HT1080 (cell line): ENCODE data around the gene LCLAT1. TPM values are rescaled to one million over a fixed set of nuclear protein-coding genes. Genes with fewer than 3 reads are reported as not detected.
"Not testable (repeated sequence)": the region's sequence is repeated elsewhere in the genome, so short reads cannot be mapped to it uniquely, and the experiment has no call there.

Experiments used
- DNase-seq: peaks from one replicate; pipeline ENCODE4 v3.0.0-alpha.2; 2015; ENCODE audit warnings: low read depth
- total RNA-seq: library from RNA; depleted of rRNA; stranded (reverse); fragments of >200 nt; shearing (Covaris generic); gene quantifications from 2 replicates; pipeline ENCODE4 v1.2.3, GENCODE V29; 2014

LCLAT1 gene
- total RNA-seq, 1 experiment from 2014 or later: 8.4 TPM

DNA sequence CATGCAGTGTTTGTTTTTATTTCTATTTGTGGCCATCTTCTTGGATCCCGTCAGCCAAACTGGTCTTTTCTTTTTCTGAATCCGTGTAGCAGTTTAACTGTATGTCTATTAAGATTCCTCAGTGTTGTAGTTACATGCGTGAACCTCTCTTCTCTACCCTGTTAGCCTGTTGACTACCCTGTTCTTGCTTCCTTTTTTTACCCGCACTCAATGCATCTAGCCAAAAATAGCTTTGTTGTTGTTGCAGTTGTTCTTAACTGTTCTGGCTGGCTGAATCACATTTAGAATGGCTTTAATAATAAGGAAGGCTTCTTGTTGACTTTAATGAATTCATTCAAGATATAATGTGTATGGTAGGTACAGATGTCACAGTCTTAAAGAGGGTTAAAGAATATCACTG, 137.1 kb downstream of the LCLAT1 start:
- no peak for DNase-seq

DNA sequence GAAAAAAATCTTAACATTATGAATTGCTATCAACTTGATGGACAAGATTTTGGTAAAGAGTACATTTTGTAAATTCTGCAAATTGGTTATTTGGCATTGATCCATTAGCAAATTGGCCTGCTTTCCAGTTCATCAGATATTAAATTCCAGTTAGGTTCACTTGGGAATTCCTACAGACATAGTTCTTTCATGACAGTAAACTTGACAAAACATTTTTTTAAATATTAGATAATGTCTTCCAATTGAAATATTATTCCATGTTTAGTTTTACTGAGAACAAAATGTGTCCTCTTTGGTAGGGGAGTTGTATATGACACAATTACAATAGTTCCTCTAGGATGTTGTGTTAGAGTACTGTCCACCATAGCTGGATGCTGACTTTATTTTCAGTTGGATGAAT, 141.9 kb downstream of the LCLAT1 start:
- DNase-seq: no peak

DNA sequence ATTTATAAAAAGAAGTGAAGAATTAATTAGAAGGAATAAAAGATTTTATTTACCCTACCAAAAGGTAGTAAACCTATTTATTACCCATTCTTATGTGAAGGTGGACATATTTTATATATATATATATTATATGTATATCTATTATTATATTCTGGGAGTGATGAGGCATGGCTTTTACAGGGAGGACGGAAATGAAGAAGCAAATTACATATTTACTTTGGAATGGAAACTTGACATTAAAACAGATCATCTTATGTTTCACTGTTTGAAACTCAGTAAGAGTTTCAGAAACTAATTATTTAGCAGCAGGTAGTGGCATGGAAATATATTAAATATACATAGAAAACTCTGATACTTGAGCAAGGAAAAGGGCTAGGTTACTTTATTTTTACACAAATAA, 143.4 kb downstream of the LCLAT1 start:
- no peak for DNase-seq

DNA sequence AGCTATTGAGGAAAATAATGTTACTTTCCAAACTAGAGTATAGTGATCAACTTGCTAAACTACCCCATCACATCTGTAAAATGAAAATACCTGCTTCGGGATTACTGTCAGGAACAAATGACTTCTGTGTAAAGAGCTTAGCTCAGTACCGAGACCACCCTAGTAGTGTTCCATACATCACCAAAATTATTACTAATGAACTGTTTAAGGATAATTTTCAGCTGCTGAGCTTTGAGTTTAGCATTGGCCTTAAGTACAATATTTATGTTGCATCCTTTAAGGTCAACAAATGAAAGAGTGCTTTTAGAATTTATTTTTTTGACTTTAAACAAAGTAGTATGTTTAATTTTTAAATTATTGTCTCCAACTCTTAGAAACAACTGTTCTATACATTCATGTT, 144.1 kb downstream of the LCLAT1 start:
- DNase-seq: no peak

DNA sequence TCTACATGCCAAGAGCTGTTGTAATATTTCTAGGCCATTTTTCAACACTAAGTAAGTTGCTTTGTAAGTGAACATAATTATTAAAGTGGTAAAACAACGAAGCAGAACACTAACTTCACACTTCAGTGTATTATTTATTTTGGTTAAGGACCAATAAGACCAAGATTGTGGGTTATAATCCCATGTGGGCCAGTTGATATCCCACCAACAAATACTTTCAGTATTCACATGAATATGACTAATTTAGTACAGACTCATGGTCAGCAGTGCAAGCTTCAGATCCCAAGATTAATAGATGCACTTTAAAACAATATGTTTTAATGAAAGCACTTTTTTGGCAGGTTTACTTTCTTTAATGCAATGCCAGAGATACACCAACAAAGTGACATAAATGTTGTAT, 154.3 kb downstream of the LCLAT1 start:
- no peak for DNase-seq

DNA sequence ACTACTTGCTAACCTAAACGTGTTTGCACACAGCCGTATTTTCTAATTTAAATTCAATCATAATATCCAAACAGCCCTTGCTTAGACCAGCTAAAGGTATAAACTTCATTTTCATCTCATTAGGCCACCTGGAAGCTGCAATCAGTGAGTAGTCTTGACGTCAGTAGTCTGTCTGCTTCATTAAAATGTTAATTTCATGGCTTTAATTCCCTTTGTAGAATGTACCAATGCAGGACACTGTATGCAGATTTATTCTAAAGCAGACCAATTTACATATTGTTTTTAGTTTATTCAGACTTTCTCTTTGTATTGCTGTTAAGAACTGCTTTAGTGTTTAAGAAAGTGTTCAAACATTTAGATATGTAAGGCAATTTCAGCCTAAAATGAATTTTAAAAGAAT, 158.2 kb downstream of the LCLAT1 start:
- DNase-seq: no peak

DNA sequence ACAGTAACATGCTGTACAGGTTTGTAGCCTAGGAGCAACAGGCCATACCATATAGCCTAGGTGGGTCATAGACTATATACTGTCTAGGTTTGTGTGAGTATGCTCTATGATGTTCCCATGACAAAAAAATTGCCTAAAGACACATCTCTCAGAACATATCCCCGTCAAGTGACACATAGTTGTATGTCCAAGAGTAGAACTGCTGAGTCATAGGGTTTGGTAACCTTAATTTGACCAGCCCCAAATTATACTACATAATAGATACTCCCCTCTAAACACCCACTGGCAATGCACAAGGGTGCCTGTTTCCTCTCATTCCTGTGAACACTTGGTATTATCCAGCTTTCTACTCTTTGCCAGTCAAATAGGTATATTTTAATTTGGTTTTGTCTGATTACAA, 161.6 kb downstream of the LCLAT1 start:
- DNase-seq: no peak

DNA sequence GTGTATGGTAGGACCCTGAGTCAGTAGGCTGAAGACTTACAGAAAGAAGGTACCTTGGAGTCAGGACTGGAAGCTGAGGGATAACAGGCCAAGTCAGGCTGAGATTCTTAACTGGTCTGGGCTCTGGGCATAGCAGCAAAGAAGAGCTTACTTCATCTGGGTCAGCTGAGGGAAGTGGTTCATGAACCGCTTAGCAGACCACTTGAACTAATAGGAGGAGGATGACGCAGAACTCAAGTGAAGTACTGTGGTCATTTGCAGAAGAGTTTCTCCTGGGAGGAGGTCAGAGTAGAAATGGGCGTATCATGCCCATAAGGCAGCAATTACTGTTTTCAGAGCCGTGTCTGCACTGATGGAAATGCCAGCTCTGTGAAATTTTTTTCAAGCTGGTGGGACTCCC, 164.5 kb downstream of the LCLAT1 start:
- peak; percentile 74 for DNase-seq

DNA sequence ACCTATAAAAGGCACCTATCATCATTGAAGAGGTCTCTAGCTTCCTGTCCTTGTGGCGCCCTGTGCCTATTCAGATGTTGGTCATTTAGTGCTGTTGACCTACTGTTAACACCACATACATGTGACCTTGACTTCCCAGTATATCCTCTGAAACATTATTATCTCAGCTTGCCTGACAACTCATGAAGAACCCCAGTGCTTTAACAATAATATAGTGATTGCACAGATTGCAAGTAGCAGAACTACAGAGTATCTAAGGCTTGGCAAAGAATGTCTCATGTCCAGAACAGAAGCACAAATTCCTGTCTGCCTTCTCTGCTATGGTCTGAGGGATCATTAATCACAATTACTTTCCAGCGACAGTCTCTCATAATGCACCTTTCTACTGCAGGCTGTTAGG, 165.3 kb downstream of the LCLAT1 start:
- DNase-seq: no peak

DNA sequence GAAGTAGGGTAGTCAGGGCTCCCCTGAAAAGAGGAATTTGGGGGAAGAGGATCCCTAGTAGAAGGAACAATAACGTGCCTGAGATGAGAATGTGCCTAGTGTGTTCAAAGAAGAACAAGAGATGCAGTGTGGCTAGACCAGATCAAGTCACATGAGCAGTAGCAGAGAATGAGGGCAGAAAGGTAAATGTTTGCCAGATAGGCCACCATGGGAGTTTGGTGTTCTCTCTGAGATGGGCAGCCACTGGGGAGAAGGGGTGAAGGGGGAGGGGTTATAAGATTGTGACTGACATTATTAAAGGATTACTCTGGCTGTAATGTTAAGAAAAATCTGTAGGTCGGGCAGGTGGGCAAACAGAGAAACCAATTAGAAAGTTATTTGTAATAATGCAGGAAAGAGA, 166.0 kb downstream of the LCLAT1 start:
- DNase-seq: no peak

DNA sequence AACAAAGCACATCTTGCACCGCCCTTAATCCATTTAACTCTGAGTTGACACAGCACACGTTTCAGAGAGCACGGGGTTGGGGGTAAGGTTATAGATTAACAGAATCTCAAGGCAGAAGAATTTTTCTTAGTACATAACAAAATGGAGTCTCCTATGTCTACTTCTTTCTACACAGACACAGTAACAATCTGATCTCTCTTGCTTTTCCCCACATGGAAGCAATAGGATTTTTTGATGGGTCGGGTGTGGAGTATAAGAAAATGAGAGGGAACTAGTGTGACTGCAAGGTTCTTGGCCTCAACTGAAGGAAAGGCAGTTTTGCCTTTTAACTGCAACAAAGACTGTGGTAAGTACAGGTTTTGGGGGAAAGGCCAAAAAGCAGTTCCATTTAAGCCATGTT, 167.2 kb downstream of the LCLAT1 start:
- not testable (repeated sequence) for DNase-seq

DNA sequence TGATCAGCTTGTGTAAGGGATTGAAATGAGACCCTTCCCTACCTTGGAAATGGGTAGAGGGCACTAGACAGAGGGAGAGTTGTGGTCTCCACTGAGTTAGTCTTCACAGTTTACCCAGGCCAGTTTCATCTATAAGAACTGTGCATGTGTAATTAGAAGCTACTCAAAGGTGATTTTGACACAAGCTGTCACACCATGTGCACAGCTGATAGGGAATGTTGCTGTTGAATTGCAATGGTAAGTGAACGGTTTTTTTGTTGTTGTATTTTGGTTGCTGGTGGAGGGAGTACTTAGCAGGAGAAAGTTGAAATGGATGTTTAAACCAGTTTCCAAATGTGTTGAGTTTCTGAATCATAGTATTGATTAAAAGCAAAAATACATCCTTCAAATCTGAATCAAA, 168.9 kb downstream of the LCLAT1 start:
- no peak for DNase-seq

DNA sequence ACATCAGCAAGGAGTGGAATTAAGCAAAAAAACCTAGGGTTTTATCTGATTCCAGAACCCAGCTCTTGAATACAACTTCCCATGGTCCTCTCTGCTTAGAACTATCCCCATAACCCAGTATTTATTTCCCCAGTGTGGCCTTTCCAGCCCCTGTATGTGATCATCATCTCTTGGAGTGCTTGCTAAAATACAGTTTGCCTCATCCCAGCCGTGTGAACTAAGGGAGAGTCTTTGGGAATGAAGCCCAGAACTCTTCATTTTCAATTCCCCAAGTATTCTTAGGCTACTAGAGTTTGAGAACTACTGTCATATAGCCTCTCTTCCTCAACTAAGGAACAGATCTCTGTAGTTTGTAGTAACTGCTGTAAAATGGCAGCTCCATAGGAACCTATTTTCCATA, 173.1 kb downstream of the LCLAT1 start:
- no peak for DNase-seq

DNA sequence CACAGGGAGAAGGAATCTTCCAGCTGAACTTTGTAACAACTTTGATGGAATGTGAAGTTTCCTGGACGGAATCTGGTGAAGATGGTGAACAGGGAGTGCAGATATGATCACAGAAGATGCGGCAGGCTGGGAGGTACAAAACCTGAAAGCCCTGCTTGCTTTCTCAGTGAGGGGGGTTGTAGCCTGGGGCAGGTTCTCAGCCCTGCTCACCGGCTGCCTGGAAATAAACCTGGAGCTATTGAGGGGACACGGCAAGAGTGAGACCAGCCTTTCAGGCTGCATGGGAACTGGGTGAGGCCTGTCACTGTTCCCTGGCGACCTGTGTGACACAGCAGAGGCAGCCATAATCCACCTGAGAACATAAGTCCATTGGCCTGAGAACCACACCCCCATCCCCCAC, 174.8 kb downstream of the LCLAT1 start:
- DNase-seq: no peak

DNA sequence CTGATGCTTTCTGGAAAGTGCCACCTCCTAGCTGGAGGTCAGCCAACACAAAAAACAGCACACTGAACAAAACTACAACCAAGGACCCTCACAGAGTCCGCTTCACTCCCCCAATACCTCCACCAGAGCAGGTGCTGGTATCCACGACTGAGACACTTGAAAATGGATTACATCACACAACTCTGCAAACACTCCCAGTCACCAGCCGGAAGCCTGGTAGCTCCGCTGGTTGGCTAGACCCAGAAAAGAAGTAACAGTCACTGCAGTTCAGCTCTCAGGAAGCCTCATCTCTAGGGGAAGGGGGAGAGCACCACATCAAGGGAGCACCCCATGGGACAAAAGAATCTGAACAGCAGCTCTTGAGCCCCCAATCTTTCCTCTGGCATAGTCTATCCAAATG, 175.4 kb downstream of the LCLAT1 start:
- DNase-seq: no peak

DNA sequence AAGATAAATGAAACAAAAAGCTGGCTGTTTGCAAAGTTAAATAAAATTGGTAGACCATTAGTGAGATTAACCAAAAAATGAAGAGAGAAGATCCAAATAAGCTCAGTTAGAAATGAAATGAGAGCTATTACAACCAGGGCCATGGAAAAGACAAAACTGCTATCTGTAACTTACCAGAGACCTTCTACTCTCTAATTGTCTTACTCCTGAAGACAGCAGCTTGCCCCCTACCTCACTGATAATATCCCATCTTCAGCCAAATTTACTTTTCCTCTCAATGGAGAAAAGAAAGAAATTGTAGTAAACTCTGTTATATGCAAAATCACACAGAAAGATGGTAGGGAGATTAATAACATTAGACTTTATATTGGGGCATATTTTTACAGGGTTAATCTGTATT, 178.2 kb downstream of the LCLAT1 start:
- DNase-seq: no peak

DNA sequence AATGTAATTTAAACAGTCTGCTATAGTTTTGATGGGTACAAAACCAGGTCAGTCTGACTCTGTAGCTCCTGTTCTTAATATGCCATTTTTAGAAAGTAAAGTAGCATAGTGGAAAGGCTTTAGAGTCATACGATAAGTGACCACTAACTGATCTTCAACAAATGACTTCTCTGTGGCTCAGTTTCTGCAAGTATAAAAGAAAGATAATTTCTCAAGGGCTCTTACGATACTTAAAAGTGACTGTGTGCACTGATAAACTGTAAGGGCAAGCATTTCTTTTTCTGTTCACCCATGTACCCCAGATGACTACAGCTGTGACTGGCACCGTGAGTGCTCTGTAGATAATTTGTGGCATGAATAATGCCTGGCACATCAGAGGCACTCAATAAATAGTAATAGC, 178.7 kb downstream of the LCLAT1 start:
- no peak for DNase-seq

DNA sequence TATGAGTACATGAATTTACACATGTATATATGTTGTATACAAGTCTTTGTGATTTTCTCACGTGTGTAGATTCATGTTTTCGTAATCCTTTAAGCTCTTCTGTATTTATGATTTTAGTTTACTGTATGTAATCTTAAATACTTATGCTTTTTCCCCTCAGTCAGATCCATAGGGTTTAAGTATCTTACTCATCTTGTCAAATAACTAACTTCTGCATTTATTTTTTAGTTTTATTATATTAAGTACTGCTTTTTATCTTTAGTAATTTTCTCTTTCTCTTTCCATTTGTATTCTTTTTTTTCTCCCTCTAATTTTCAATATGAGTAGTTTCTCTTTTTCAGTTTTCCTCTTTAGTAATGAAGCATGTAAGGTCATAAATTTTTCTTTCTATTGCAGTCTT, 179.4 kb downstream of the LCLAT1 start:
- DNase-seq: no peak

DNA sequence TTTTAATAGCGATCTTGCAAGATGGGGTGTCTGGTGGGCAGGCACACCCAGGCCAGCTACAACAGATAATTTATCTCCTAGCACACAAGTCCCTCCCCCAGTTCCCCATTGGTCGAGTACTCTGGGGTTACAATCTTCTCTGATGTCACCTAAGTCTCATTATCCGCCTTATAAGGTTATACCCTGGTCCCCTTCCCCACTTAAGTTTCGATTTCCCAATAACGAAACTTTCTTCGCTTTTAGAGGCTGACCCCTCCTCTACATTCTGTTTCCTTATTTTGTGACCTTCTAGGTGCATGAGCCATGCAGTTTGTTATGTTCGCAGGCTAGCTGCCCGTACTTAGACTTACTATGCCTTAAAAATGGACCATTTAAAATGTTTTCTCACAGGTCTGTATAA, 180.1 kb downstream of the LCLAT1 start:
- no peak for DNase-seq

DNA sequence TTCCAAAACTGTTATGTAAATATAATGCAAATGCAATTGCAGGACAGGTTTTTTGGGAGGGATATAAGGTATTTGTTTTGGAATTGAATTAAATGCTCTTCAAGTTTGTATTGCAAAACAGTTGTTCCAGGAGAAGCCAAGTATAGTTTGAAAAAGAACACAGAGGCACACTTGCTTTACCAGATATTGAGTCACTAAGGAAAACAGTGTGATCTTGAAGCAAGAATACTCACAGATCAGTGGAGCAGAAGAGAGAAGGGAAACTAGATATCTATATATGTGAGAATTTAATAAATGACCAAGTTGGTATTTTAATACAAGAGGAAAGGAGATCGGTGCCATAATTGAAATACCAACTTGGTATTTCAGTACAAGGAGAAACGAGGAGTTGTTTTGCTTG, 181.3 kb downstream of the LCLAT1 start:
- no peak for DNase-seq

DNA sequence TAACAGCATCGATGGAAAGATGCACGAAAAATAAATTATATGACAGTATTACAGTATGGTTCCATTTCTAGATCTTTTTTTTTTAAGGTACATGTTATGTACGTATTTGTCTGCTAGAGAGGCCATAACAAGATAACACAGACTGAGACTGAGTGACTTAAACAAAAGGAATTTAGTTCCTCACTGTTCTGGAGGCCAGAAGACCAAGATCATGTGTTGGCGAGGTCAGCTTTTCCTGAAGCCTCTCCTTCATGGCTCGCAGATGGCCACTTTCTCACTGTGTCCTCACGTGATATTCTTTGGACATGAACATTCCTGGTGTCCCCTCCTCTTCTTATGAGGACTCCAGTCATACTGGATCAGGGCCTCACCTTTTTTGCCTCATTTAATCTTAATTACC, 182.8 kb downstream of the LCLAT1 start:
- DNase-seq: peak; percentile 75

DNA sequence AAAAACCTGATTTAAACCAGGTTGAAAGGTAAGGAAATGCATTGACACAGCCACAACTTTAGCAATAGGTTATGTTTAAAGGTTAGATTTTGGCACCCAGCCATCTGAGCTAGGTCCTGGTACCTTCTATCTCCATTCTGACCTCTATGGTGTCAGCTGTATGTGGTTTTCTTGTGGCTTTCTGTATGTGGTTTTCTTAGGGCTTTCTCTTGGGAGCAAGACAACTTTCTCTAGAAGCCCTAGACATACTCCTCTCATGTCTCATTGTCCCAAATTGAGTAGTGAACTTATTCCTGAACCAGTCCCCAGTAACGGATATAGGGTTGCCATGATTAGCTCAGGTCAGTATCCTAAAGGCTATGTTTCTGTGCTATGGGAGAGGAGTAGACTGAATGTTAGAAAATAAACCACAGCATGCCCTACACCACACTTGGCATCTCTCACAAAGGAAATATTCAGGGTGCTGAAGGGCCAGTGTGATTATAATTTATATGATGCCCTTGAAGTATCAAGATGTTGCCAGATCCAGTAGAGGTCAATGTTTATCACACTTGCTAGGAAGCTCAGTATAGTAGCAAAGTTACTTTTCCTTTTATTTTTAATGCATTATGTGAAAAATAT, 184.1 kb downstream of the LCLAT1 start:
- peak; percentile 56 for DNase-seq

DNA sequence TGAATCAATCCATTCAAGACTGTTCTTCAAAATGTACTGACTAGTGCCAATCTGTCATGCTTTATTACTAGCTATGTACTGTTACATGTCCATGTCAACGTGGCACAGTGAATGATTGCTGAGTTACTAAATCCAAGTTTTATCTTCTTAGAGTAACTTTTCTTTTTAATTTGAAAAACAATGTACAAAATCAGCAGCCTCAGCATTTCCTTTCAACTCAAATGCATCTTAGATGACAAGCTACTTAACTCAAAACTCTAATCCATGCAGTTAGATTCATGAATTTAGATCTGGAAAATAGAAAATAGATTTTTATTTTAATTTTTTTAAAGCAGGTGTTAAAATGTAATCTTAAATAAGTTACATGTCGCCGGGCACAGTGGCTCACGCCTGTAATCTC, 186.0 kb downstream of the LCLAT1 start:
- DNase-seq: no peak

DNA sequence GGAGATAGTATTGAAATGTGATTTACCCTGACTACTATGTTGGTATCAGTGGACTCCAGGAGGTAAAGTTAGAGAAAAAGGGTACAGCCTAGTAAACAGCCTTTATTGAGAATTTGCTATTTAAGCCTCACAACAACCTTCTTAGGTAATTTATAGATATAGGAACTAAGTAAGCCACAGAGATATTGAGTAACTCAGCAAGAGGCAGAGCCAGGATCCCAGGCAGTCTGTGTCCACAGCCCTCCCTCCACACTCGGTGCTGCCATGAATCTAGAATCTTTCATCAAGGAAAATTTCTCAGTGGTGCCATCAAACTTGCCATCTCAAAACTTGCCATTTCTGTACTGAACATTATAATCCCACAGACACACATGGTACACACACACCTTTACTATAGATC, 189.3 kb downstream of the LCLAT1 start:
- DNase-seq: no peak
